GM21515 (cell line): Measurements from ENCODE around the gene DUOX2.

ENCODE experiments used
- ATAC-seq: cut with Tn5 transposase; IDR thresholded peaks from one replicate; pipeline ENCODE4 v1.9.1; 2021; ENCODE audit not compliant: unreplicated experiment

DUOX2 gene

DNA sequence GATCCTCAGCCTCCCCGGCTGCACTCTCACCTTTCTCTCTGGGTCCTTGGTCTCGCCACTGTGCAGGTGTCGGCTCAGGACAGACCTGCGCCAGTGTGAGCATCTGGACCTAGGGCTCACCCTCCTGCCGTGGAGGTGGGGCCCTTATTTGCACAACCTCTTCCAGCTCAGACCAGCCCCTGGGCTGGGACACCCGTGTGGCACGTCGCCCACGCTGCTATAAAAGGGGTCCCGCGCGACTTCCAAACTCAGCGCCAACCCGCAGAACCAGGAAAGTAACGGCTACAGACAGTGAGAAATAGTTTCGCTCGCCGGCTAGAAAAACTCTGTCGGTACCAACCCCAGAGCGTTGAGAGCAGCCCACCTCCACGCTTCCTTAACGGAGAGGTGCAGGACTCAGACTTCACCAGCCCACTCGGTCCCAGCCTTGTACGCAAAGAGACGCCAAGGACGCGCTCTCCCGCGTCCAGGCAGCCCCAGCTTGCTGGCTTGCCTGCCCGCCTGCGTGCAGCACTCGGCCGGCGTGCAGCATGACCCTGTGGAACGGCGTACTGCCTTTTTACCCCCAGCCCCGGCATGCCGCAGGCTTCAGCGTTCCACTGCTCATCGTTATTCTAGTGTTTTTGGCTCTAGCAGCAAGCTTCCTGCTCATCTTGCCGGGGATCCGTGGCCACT is at the start of gene DUOX2, which contains the start of gene DUOXA2:
Gene DUOX2, minus strand, starts transcription at position 97 of the 675 bp plus-strand sequence. CDS start 761 bp downstream, outside the sequence.
Gene DUOXA2, plus strand, starts transcription at position 251 of the 675 bp plus-strand sequence. Its CDS starts 280 bp downstream, at position 531.
- no peak for ATAC-seq

GRCh38 chr15:45163508-45163856 is 49.5 kb upstream of the DUOX2 start:
- no peak for ATAC-seq

DNA sequence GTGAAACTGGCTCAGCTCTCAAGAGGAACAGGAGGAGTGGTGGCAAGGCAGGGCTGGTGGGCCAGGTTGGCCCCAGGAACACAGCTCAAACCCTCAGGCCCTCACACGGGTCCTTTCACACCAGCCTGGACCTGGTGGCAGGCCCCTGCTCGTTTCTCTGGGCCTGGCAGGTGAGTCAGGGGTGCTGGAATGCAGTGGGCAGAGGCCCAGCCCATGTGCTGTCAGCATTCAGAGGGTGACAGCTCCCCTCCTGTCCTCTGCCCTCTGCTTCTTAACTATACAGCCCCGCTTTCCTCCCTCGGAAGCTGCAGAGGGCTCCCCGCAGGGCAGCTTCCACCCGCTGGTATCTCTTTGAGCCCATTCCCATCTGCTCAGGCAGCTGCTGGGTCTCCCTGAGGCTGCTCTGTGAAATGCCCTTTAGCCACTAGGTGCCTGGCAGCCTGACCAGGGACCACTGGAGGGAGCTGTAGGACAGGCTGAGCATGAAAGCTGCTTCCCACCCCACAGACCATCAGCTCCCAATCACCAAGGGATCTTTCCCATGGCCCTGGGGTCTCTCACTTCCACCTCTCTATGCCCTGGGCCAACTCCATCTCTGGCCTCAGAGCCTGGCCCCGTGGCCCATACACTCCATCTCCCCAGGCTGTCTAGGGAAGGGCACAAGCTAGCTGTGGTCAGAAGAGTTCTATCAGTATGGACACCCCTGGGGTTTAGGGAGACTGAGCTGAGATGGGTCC is 49.0 kb upstream of the DUOX2 start:
- peak; percentile 39 for ATAC-seq

GRCh38 chr15:45161666-45162065 is 47.7 kb upstream of the DUOX2 start:
- ATAC-seq: no peak

- ATAC-seq: no peak
Measured at GRCh38 chr15:45157974-45158373, 44.0 kb upstream of the DUOX2 start.

GRCh38 chr15:45156744-45157455 is 42.9 kb upstream of the DUOX2 start:
- ATAC-seq: no peak

GRCh38 chr15:45155739-45156138 is 41.8 kb upstream of the DUOX2 start:
- ATAC-seq: no peak

- no peak for ATAC-seq
Measured at GRCh38 chr15:45151998-45152828, 38.2 kb upstream of the DUOX2 start.

DNA sequence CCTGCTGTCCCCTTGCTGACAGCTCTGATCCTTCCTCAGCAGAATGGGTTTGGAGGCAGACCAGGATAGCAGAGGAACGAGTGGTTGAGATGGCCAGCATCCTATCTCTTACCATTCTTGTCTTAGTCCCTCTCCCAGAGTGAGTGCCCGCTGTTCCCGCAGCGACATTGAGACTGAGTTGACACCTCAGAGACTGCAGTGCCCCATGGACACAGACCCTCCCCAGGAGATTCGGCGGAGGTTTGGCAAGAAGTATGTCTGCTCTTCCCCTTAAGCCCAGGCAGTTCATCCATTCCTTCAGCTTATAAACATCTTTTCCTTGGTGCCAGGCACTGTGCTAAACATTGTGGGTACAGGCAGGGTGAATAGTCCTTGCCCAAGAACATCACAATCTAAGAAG is 37.0 kb upstream of the DUOX2 start:
- ATAC-seq: no peak

DNA sequence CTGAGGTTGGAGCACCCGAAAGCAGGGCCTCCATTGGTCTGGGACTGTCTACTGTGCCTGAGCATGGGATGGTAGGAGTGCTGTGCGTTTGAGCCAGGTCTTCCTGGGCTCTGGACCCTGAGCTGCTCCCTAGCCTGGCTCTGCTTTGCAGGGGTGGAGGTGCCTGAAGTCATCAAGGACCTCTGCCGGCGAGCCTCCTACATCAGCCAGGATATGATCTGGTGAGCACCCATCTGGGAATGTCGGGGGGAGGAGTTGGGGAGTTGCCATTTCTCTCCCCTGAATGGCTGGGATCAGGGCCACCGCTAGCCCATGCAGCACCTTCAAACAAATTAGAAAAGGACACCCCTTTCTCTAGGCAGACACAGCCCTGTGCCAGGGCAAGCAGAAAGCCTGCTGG is 36.5 kb upstream of the DUOX2 start:
- no peak for ATAC-seq

DNA sequence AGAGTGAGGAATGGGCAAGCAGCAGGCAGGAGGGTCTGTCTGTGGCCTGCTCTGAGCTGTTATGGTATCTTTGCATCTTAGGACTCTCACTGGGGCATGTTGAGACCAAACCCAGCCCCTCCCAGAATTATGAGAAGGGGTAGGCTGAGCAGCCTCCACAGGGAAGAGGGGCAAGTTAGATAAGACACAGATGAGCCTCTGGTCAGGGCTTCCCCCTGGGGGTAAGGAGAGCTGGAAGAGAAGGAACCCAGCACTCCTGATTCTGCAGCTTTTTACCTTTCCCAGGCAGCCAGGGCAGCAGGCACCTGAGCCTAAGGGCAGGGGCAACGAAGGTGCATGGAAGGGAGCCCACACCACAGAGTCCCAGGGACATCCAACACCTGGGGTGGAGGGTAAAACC is 35.1 kb upstream of the DUOX2 start:
- no peak for ATAC-seq

DNA sequence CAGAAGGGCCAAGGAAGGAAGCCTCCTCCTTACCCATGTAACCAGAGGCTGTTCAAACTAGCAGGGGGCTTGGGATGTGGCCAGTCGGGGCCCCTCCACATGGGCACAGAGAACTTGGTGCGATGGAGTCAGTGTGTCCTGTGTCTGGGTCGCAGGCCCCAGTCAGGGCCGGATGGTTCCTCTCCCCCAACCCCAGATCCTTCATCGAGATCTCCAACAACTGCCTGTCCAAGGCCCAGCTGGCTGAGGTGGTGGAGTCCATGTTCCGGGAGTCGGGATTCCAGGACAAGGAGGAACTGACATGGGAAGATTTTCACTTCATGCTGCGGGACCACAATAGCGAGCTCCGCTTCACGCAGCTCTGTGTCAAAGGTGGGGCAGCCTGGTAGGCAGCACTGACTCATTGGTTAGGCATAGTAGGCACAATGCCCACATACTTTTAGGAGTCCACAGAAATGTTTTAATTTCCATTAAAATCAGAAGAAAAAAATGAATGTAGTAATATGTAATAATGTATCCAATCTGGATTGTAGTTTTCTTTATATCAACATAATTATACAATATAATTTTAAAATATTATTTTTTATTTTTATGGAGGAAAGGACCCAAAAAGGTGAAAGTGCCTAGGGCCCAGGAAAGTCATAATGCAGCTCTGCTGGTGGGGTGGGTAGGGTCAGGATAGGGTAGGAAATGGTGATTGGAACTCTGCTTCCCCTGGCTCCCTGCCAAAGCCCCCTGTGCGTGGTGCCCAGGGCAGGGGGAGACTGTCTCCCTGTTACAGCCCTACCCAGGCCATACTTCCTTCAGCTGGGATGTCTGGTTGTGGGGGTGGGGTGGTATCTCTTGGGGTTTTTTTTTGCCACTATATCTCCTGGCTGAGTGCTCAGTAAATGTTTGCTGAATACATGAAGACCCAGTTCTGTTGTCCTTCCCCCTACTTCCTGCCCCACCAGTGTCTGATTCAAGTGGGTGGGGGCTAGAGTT is 34.4 kb upstream of the DUOX2 start:
- no peak for ATAC-seq

GRCh38 chr15:45147606-45148005 is 33.6 kb upstream of the DUOX2 start:
- ATAC-seq: no peak

DNA sequence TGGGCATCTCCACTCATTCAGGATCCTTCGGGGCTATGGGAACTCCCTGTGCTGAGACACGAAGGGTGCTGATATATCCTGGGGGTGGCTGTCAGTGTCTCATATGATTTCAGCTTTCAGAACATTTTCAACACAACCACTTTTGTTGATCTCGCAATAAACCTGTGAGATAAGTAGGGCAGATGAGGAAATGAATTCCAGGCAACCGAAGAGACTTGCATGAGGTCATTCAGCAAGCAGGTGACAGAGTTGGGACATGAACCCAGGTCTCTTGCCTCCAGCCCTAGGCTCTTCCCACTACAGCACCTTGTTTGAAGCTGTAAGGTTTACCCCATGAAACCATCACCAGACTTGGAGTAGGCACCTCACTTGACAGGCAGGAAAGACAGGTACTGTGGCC is 32.4 kb upstream of the DUOX2 start:
- no peak for ATAC-seq

DNA sequence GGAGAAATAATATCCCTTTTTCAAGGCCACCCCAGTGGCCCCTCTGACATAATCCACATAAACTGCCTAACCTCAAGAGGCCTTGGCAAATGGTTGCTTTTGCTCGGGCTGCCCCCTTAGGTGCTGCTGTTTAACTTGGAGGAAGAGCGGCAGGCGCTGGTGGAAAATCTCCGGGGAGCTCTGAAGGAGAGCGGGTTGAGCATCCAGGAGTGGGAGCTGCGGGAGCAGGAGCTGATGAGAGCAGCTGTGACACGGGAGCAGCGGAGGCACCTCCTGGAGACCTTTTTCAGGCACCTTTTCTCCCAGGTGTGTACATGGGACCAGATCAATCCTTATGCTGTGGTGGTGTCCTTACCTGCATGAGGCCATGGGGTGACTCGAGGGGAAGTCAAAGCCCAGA is 30.8 kb upstream of the DUOX2 start:
- no peak for ATAC-seq

GRCh38 chr15:45143946-45144345 is 30.0 kb upstream of the DUOX2 start:
- ATAC-seq: no peak

DNA sequence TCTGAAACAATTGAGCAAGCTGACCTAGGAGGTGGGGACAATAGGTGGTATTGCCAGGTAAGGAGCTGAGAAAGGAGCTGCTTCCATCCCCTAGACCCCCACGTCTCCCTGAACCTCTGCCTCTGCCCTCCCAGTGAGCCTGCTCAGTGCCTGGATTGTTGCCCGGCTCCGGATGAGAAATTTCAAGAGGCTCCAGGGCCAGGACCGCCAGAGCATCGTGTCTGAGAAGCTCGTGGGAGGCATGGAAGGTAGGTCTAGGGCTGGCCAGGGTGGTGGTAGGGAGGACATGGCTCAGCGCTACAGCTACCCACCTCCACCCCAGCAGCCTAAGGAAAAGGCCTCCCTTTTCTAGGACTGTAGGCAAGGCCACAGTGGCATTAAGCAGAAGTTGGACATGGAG is 29.1 kb upstream of the DUOX2 start:
- no peak for ATAC-seq

GRCh38 chr15:45141386-45141785 is 27.4 kb upstream of the DUOX2 start:
- no peak for ATAC-seq

DNA sequence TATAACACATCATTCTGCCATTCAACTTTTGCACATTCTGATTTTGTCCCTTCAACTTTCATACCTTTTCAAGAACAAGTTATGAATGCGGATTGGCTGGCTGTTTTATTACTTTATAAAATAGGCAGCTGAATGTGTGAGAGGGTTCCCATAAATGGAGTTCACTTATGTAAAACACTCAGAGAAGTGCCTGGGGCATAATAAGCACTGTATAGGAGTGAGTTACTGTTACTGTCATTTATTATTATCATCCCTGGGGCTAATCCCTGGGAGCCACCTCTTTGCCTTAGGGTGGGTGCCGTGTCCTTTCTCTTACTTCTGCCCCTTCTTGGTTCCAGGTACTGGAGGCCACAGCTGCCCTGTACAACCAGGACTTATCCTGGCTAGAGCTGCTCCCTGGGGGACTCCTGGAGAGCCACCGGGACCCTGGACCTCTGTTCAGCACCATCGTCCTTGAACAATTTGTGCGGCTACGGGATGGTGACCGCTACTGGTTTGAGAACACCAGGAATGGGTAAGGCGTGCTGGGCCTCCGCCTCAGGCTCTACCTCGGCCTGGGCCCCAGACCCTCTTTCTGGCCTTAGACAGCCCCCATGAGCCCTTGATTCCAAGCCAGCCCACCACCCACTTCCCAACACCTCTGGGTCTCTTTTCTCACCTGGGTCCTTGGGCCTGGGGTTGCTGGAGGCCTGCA is 26.7 kb upstream of the DUOX2 start:
- no peak for ATAC-seq
